Right kidney (tissue), 1 donor: ENCODE data around the gene ATG7.
A peak's percentile ranks its signal among the peaks of the same experiment; 100 is the strongest.
"Not testable (repeated sequence)": the region's sequence is repeated elsewhere in the genome, so short reads cannot be mapped to it uniquely, and the experiment has no call there.

Experiments
- DNase-seq: peaks from one replicate; pipeline ENCODE4 v3.0.0-alpha.2; 2016

Gene ATG7

GRCh38 chr3:11568503-11569155, 296.4 kb downstream of the ATG7 start:
- DNase-seq, result no peak

- DNase-seq, result no peak
Observed at GRCh38 chr3:11569156-11569741, 297.1 kb downstream of the ATG7 start.

DNA sequence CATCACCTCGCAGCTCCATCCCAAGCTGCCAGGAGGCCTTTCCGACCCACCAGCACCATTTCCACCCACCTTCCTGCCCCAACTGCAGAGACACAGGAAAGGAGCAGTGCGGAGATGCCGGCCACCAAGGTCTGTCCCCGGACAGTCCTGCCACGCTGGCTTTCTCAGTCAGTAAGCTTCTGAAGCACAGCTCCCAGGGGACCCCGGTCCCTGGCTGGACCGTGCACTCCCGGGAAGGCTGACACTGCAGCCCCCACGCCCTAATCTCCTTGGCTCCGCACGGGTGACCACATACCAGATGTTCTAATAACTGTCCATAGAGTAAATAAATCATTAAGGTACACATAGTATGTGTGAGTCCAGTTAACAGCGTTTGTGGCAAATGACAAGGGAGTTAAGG, 298.1 kb downstream of the ATG7 start:
- no peak for DNase-seq

DNA sequence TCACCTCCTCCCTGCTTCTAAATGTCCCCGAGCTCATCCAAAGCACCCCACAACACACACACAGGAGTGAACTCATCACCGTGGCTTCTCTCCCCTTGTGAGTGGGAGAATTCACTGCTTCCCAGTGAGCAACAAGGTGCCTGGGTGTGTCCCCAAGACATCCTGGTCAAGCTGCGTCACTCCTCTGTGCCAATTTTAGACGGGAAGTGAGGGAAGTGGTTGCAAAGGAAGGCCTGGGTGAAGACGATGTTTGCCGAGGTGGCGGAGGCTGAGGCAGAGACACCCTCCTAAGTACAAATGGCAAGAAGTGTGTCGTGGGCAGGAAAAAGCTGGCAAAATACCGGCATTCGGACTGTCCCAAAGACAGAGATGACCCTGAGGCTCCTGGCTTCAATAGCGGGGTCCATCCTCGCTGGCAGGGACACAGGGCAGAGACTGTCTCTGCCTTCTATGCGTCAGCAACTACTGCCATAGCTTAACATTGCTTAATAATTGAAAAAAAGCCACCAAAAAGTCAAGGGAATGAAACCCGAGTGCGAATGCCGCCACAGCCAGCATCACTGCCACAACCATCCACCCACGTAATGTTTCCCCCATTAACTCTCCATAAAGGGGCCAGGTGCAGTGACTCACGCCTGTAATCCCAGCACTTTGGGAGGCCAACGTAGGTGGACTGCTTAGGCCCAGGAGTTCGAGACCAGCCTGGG, 298.7 kb downstream of the ATG7 start:
- no peak for DNase-seq

GRCh38 chr3:11572660-11573059, 300.5 kb downstream of the ATG7 start:
- not testable (repeated sequence) for DNase-seq

DNA sequence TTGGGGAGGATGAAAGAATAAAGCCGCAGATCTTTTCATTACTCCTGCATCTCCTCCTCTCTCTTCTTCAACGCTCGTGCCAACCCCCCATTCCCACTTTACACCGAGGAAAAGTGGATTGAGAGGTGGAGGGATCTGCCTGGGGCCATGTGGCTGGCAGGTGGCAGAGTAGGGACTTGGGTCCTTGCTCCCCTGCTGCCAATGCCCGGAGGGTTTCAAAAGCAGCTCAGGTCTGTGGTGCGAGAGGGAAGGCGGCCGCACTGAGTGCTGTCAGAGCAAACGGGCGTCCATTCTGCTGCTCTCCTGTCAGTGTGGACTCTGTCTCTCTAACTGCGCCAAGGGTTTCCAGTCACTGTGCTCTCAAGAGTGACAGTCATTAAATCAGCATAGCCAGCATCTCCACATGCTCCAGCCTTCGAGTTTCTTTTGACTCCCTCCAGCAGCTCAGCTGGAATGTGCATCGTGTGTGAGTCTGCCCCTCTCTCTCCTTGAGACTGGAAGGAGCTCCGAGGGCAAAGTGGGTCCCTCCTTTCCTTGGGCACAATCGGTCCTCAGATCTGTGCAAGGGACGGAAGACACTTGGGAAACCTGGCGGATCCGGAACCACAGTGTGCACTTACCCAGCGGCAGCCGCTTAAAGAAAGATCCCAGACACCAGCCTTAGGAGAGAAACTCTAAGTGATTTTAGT, 302.9 kb downstream of the ATG7 start:
- no peak for DNase-seq

GRCh38 chr3:11575677-11576076, 303.5 kb downstream of the ATG7 start:
- DNase-seq, result no peak

GRCh38 chr3:11576453-11576852, 304.3 kb downstream of the ATG7 start:
- DNase-seq, result no peak

GRCh38 chr3:11578169-11578568, 306.0 kb downstream of the ATG7 start:
- DNase-seq, result no peak

DNA sequence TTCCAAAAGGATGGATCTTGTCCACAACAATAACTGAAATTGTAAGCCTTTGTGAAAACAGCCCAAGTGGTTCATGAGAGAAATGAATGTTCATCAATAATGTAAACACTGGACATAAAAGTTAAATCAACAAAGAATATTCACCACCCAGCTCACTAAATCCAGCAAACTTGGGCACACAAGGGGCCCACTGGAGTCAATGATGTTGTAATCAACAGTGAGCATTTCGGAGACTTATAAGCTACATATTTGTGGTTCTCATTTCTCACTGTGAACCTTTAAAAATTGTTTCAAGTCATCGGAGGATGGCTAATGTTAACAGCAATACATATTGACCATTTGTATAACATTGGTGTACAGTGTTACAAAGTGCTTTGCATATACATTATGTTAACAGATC, 308.4 kb downstream of the ATG7 start:
- no peak for DNase-seq

DNA sequence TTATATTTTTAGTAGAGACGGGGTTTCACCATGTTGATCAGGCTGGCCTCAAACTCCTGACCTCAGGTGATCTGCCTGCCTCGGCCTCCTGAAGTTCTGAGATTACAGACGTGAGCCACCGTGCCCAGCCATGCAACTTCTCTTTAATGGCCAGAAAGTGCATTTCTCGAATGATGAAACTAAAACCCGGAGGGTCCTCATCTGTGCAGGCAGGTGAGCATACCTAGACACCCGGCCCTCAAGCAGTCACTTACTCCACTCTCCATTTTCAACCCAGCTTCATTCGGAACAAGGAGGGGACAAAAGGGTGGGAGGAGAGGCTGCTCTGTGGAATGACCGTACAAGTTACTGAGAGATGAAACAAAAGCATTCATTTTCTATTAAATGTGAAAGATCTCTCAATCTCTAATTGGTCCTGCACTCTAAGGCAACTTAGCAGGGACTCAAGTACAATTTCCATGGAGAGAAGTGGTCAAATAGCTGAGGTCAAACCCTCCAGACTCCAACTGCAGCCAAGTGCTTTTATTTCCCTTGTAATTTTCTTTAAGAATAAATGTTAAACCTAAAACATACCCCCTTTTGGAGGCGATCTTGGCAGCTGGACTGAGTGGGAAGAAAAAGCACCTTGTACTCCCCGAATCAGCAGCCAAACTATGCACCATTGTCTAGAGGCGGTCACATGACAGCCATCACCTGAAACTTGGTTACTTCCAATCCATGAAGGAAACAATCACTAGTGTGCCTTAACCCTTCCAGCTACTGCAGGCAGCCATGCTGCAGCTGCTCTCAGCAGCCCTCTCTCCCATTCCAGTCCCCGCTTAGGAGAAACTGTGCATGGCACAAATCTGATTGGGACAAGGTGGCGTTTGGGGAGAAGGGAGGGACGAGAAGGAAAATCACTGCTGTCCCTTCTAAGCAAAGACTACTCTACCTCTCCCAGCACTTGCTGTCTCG, 309.3 kb downstream of the ATG7 start:
- peak; percentile 67 for DNase-seq

DNA sequence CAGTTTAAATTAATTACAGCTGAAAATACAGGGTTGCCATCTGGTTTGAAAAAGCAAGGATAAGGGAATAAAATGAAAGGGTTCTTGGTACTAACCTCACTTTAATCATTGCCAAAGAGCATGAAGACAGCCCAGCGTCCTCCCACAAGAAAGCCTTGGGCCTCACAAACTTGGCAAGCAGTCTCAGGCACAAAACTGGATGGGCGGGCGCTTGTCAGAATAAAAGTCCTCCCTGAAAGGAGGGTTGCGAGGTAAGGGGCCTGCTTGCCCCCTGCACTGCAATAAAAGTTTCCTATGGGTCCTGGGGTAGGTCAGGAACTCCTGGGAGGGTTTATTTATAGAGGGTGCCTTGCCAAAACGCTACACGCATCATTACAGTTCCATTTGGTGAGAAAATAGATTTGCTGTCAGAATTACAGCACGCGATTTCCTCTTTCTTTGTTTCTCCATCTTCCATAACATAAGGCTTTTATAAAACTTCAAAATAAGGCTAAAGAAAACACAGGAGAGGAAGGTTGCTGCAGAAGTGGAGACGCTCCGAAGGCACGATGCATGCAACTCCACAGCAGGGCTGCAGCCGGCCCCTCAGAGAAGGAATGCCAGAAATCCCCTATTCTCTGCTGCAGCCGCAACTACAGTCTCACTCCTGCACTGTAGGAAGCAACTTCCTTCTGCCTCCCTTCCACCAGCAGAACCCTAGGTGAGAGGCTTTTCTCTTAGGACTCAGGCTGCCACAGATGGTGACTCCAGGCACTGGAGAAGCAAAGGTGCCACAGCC, 310.2 kb downstream of the ATG7 start:
- DNase-seq, result peak; percentile 71

- no peak for DNase-seq
Observed at GRCh38 chr3:11583235-11583634, 311.0 kb downstream of the ATG7 start.

- DNase-seq, result peak; percentile 23
Observed at GRCh38 chr3:11583638-11584046, 311.4 kb downstream of the ATG7 start.

- no peak for DNase-seq
Observed at GRCh38 chr3:11584570-11584969, 312.4 kb downstream of the ATG7 start.

GRCh38 chr3:11587766-11588165, 315.6 kb downstream of the ATG7 start:
- DNase-seq, result no peak

DNA sequence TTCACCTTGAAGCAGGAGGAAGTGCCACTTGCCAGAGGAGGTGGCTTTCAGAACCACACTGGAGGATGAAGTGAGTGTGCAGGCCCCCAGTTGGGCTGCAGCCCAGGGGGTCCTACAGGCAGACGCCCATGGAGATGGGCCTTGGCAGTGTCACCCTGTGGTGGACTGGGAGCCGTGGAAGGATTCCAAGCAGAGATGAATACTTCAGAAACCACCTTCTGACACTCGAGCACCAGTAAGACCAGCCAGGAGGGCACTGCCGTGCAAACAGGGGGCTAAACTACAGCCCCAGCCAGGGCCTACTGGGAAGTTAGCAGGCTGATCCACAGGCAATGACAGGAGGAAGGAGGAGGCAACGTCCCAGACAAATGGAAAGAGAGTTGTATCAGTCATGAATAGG, 316.1 kb downstream of the ATG7 start:
- DNase-seq, result no peak

DNA sequence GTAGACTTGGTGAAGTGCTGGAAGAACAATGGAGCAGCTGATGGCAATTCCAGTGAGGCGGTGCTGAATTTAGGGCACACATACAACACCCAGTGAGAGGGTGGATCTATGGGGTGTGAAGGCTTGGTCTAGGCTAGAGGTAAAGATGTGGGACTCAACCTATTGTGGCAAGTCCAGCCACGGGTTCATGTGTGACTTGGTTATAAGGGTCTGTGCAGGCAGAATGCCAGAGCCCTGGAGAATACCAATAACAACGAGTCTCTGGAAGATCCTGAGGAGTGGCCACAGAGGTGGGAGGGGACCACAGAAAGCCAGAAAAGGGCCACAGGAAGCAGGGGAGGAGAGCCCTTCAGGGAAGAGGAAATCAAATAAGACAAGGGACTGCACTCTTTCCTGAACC, 316.6 kb downstream of the ATG7 start:
- DNase-seq, result no peak

GRCh38 chr3:11589706-11590105, 317.5 kb downstream of the ATG7 start:
- no peak for DNase-seq

DNA sequence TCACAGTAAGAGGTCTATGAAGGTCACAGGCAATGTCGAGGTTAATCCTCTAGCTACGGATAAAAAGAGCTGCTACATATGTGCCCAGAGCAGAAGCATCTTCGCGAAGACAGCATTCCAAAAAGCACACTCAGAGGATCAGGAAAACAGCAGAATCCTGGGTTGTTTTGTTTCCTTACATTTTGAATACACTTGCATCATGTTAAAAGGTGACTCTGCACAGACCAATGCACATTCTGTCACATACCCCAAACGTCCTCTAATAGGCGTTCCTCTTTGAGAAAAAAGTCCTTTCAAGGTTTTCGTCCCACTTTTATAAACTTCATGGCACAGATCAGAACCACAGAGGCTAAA, 318.8 kb downstream of the ATG7 start:
- no peak for DNase-seq
